Gastroesophageal sphincter (tissue), 4 donors: ENCODE data around the gene LLGL2. TPM values are rescaled to one million over a fixed set of nuclear protein-coding genes. Genes with fewer than 3 reads are reported as not detected.

Source experiments
- ATAC-seq: fragments of 150-250 bp; one replicate; pipeline ENCODE4 v1.9.1; 2016; ENCODE audit warnings: mild to moderate bottlenecking, moderate library complexity
- H3K27ac ChIP-seq, 4 donors: fragments of 200-600 bp; sonication (generic) in 3 of 4; 1 replicate in 3 of 4; 2 replicates in 1 of 4; pipeline ENCODE4 v1.5.1; 2016 to 2019
- H3K27me3 ChIP-seq: fragments of 200-600 bp; sonication (generic); one replicate; pipeline ENCODE4 v1.5.1; 2019
- H3K36me3 ChIP-seq, 2 donors: fragments of 200-600 bp; sonication (generic); one replicate each; pipeline ENCODE4 v1.5.1; 2019; ENCODE audit warnings: control low read depth in 1 of 2
- H3K4me1 ChIP-seq, 3 donors: fragments of 200-600 bp; sonication (generic); 1 replicate in 2 of 3; 2 replicates in 1 of 3; pipeline ENCODE4 v1.5.1; 2016 to 2019; ENCODE audit warnings: control low read depth in 2 of 3
- H3K4me3 ChIP-seq, 2 donors: fragments of 200-600 bp; sonication (generic); one replicate each; pipeline ENCODE4 v1.5.1; 2019; ENCODE audit warnings: mild to moderate bottlenecking in 1 of 2, moderate library complexity in 1 of 2
- H3K9me3 ChIP-seq, 3 donors: fragments of 200-600 bp; sonication (generic); one replicate each; pipeline ENCODE4 v1.5.1; 2017 to 2019; ENCODE audit warnings: control low read depth in 2 of 3
- CTCF ChIP-seq, 4 experiments: fragments of 200-600 bp in 2 of 4; fragments of 450-650 bp in 2 of 4; sonication (generic) in 1 of 4; IDR thresholded peaks; one replicate each; pipeline ENCODE4 v1.5.1; 2017 to 2019; ENCODE audit warnings: antibody characterized with exemption in 4 of 4, mild to moderate bottlenecking in 2 of 4, moderate library complexity in 2 of 4
- EP300 ChIP-seq: sonication (generic); formaldehyde crosslinking; IDR thresholded peaks from one replicate; pipeline ENCODE4 v1.6.1; 2017; ENCODE audit warnings: antibody characterized with exemption, mild to moderate bottlenecking
- POLR2A ChIP-seq, 2 donors: fragments of 450-650 bp; IDR thresholded peaks; one replicate each; pipeline ENCODE4 v1.6.1; 2017; ENCODE audit warnings: antibody characterized with exemption in 2 of 2, mild to moderate bottlenecking in 2 of 2, moderate library complexity in 1 of 2
- POLR2AphosphoS5 ChIP-seq: sonication (generic); formaldehyde crosslinking; IDR thresholded peaks from one replicate; pipeline ENCODE4 v1.6.1; 2017; ENCODE audit warnings: antibody characterized with exemption
- WGBS, 2 donors: methylation state at CpG; one replicate each; pipeline ENCODE4 v1.1.5; 2018; ENCODE audit warnings: low coverage in 1 of 2; 5-methylcytosine and 5-hydroxymethylcytosine counted together
- total RNA-seq, 4 donors: library from RNA; depleted of rRNA; stranded (reverse); fragments of >200 nt; gene quantifications; one replicate each; pipeline ENCODE4 v1.1.0, GENCODE V29; 2016

The LLGL2 gene
- total RNA-seq, 4 donors from 2014 or later: 2.3 to 7.9 (median 5.8) TPM

GRCh38 chr17:75502721-75503329 is 22.7 kb upstream of the LLGL2 start:
- no CpG with 5 or more reads among the region's 25 CpGs for WGBS, 2 donors
- H3K9me3 ChIP-seq: no peaks in the 10 kb centered on the region
- TF ChIP-seq POLR2A (IDR thresholded peaks at IDR 0.05) (no peak), EP300 (no peak), POLR2AphosphoS5 (no peak), CTCF (IDR thresholded peaks at IDR 0.05) (no peak)
- no peak for ATAC-seq
- H3K4me1 ChIP-seq: peaks cover 0 to 74% (median 9%) of the 10 kb centered on the region in 3 donors
- H3K27me3 ChIP-seq: no peaks in the 10 kb centered on the region
- no peak overlapping the region for H3K4me3 ChIP-seq
- H3K36me3 ChIP-seq: peaks cover 0 to 98% of the 10 kb centered on the region in 2 donors
- H3K27ac ChIP-seq: peak overlapping the region in 3 of 4 donors; percentile 70 to 74 (median 73)

GRCh38 chr17:75503337-75503950 is 22.1 kb upstream of the LLGL2 start:
- H3K27ac ChIP-seq: peak overlapping the region in 3 of 4 donors; percentile 63 to 73 (median 70)
- ATAC-seq: no peak
- TF ChIP-seq POLR2A (IDR thresholded peaks at IDR 0.05) (no peak), POLR2AphosphoS5 (no peak), EP300 (no peak), CTCF (IDR thresholded peaks at IDR 0.05) (no peak)
- 87% methylated on average over 3 of the region's 23 CpGs; no CpG with 5 or more reads in 1 of the 2 donors for WGBS, 2 donors
- no peaks in the 10 kb centered on the region for H3K27me3 ChIP-seq
- no peaks in the 10 kb centered on the region for H3K9me3 ChIP-seq
- no peak overlapping the region for H3K4me3 ChIP-seq
- peaks cover 0 to 75% (median 12%) of the 10 kb centered on the region in 3 donors for H3K4me1 ChIP-seq
- H3K36me3 ChIP-seq: peaks cover 0 to 94% of the 10 kb centered on the region in 2 donors

GRCh38 chr17:75503976-75504346 is 21.5 kb upstream of the LLGL2 start:
- H3K9me3 ChIP-seq: no peaks in the 10 kb centered on the region
- no peak overlapping the region for H3K4me3 ChIP-seq
- peak overlapping the region in 3 of 4 donors; percentile 45 to 70 (median 63) for H3K27ac ChIP-seq
- H3K36me3 ChIP-seq: peaks cover 0 to 89% of the 10 kb centered on the region in 2 donors
- 7% methylated on average over 2 of the region's 13 CpGs; no CpG with 5 or more reads in 1 of the 2 donors for WGBS, 2 donors
- TF ChIP-seq POLR2A (IDR thresholded peaks at IDR 0.05): no peak
- TF ChIP-seq CTCF (IDR thresholded peaks at IDR 0.05): no peak
- TF ChIP-seq EP300: no peak
- TF ChIP-seq POLR2AphosphoS5: no peak
- no peaks in the 10 kb centered on the region for H3K27me3 ChIP-seq
- no peak for ATAC-seq
- peaks cover 0 to 75% (median 16%) of the 10 kb centered on the region in 3 donors for H3K4me1 ChIP-seq

- TF ChIP-seq EP300 (no peak), CTCF (IDR thresholded peaks at IDR 0.05) (peak in 3 of 4 experiments; percentile 37 to 61 (median 56))
- peak overlapping the region in 3 of 4 donors; percentile 45 to 70 (median 63) for H3K27ac ChIP-seq
- peaks cover 0 to 75% (median 15%) of the 10 kb centered on the region in 3 donors for H3K4me1 ChIP-seq
Measured at GRCh38 chr17:75504347-75505151, 20.9 kb upstream of the LLGL2 start.

More at GRCh38 chr17:75504347-75505151, 20.9 kb upstream of the LLGL2 start:
- no CpG with 5 or more reads among the region's 32 CpGs for WGBS, 2 donors
- no peaks in the 10 kb centered on the region for H3K27me3 ChIP-seq
- no peak overlapping the region for H3K4me3 ChIP-seq
- peaks cover 0 to 84% of the 10 kb centered on the region in 2 donors for H3K36me3 ChIP-seq
- no peaks in the 10 kb centered on the region for H3K9me3 ChIP-seq
- ATAC-seq: no peak
